ENCODE results near the gene GRID1. TPM values are rescaled to one million over a fixed set of nuclear protein-coding genes. Genes with fewer than 3 reads are reported as not detected.

The GRID1 gene
- total RNA-seq, 4 donors from 2014 or later = 0.88 to 7.3 (median 4.1) TPM

DNA sequence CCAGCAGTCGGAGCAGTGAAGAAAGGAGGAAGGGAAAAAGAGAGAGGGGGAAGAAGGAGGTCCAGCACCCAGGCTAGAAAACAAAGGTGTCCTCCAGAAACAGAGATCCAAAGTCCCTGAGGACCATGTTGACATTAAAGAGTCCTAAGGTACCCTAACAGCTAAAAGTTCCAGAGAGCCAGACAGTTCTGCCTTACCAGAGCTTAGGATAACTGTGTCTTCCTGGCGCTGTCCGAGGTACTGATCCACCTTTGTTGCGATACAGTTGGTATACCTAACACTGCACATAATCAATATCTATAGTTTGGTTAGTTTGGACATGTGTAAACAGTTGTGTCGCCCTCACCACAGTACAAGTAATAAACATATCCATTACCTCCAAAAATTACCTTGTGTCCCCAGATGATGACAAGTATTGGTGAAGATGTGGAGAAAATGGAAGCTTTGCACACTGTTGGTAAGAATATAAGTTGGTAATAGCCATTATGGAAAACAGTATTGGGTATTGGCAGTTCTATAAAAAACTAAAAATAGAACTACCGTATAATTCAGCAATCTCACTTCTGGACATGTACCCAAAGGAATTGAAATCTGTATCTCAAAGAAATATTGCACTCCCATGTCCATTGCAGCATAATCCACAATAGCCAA is 59.8 kb downstream of the GRID1 start:
- H3K4me3 ChIP-seq = no peak overlapping the region
- H3K27me3 ChIP-seq = no peaks in the 10 kb centered on the region
- TF ChIP-seq POLR2A (IDR thresholded peaks at IDR 0.05) = no peak
- TF ChIP-seq, protein P1, sequence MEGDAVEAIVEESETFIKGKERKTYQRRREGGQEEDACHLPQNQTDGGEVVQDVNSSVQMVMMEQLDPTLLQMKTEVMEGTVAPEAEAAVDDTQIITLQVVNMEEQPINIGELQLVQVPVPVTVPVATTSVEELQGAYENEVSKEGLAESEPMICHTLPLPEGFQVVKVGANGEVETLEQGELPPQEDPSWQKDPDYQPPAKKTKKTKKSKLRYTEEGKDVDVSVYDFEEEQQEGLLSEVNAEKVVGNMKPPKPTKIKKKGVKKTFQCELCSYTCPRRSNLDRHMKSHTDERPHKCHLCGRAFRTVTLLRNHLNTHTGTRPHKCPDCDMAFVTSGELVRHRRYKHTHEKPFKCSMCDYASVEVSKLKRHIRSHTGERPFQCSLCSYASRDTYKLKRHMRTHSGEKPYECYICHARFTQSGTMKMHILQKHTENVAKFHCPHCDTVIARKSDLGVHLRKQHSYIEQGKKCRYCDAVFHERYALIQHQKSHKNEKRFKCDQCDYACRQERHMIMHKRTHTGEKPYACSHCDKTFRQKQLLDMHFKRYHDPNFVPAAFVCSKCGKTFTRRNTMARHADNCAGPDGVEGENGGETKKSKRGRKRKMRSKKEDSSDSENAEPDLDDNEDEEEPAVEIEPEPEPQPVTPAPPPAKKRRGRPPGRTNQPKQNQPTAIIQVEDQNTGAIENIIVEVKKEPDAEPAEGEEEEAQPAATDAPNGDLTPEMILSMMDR (IDR thresholded peaks at IDR 0.05) = no peak
- no peaks in the 10 kb centered on the region for H3K9me3 ChIP-seq
- intact Hi-C loops (cut with DNase I; ENCODE audit: low total_unique reads) = no loop called here
- H3K4me1 ChIP-seq = no peaks in the 10 kb centered on the region
- H3K27ac ChIP-seq = no peak overlapping the region
- DNase-seq = no peak
- H3K36me3 ChIP-seq = no peaks in the 10 kb centered on the region

DNA sequence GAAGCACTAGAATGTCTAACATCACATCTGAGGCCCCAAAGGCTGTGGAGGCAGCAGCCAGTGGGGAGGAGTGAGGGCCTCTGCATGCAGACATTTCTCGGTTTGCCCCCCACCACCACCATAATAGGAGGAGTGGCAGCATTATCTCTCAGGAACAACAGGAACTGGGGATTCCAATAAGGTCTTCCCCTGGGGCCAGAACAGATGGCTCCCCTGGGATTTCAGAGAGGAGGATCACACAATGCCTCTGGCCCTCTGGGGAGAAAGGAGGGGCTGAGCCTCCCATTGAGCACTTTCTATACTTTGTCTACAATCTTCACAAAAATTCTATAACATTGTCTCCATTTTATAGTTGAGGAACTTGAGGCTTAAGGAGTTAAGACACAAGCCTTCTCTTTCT is 61.1 kb downstream of the GRID1 start:
- Histone ChIP-seq H3K27ac (no peak overlapping the region), H3K36me3 (no peaks in the 10 kb centered on the region), H3K9me3 (no peaks in the 10 kb centered on the region), H3K27me3 (no peaks in the 10 kb centered on the region), H3K4me1 (no peaks in the 10 kb centered on the region), H3K4me3 (no peak overlapping the region)
- intact Hi-C loops (cut with DNase I; ENCODE audit: low total_unique reads) = no loop called here
- no peak for DNase-seq
- no peak for TF ChIP-seq POLR2A (IDR thresholded peaks at IDR 0.05)
- TF ChIP-seq, protein P1 (IDR thresholded peaks at IDR 0.05) = no peak

DNA sequence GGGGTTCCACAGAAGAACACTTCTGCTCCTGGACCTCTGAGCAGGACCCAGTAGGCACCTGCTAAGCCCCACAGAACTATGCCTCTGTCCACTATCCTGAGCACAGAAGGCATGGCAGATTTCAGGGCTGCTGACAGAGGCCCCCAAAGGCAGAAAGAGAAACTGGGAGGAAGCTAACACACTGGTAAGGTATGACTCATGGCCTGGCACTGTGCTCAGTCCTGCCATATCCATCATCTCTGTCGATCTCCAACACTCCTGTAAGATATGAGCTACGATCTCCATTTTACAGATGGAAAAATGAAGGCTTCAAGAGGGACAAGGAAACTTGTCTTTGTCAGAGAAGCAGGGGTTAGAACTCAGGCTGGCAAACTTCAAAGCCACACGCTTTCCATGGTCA is 62.2 kb downstream of the GRID1 start:
- intact Hi-C loops (cut with DNase I; ENCODE audit: low total_unique reads) = no loop called here
- TF ChIP-seq, protein P1 (IDR thresholded peaks at IDR 0.05) = no peak
- H3K36me3 ChIP-seq = no peaks in the 10 kb centered on the region
- no peaks in the 10 kb centered on the region for H3K9me3 ChIP-seq
- no peaks in the 10 kb centered on the region for H3K4me1 ChIP-seq
- H3K27me3 ChIP-seq = no peaks in the 10 kb centered on the region
- H3K4me3 ChIP-seq = no peak overlapping the region
- no peak for DNase-seq
- no peak overlapping the region for H3K27ac ChIP-seq

DNA sequence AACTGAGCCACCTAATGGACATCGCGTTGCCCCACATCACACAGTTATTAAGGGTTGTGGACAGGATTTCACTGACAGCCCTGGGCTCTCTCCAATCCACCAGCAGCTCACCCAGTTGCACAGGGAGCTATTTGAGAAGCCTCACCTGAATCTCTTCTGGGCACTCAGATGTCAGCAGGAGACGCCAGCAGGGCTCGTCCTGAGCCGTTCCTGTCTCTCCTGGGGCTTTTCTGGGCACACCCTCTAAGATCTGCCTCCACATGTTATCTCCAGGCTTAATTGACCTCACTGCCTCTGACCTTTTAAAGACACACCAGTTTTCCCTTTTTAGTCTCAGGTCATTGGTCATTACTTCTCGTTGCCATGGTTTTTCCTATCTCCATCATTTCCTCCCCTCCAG is 63.0 kb downstream of the GRID1 start:
- H3K36me3 ChIP-seq = no peaks in the 10 kb centered on the region
- H3K4me1 ChIP-seq = no peaks in the 10 kb centered on the region
- DNase-seq = no peak
- no peaks in the 10 kb centered on the region for H3K9me3 ChIP-seq
- H3K27ac ChIP-seq = no peak overlapping the region
- H3K4me3 ChIP-seq = no peak overlapping the region
- no peaks in the 10 kb centered on the region for H3K27me3 ChIP-seq
- no peak for TF ChIP-seq POLR2A (IDR thresholded peaks at IDR 0.05)
- TF ChIP-seq, protein P1 (IDR thresholded peaks at IDR 0.05) = no peak
- intact Hi-C loops (cut with DNase I; ENCODE audit: low total_unique reads) = no loop called here

DNA sequence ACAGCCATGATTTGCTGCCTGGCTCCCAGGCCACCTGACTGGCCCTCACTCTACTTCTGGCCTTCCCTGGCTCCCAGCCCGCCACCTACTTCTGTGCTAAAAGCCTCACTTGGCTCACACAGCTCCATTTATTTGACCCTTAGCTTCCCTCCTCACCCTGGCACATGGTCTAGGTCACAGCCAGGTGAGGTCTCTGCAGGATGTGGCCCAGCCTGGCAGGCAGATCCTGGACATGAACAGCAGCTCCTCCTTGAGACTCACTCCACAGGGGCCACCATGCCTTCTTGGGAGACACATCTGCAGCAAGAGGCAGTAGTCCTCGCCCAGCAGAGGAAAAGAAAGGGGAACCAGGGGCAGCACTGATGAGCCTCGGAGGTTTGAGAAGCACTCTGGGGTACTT is 64.6 kb downstream of the GRID1 start:
- H3K4me1 ChIP-seq = no peaks in the 10 kb centered on the region
- TF ChIP-seq, protein P1 (IDR thresholded peaks at IDR 0.05) = no peak
- no peak for TF ChIP-seq POLR2A (IDR thresholded peaks at IDR 0.05)
- intact Hi-C loops (cut with DNase I; ENCODE audit: low total_unique reads) = no loop called here
- DNase-seq = no peak
- no peaks in the 10 kb centered on the region for H3K9me3 ChIP-seq
- H3K4me3 ChIP-seq = no peak overlapping the region
- H3K27ac ChIP-seq = no peak overlapping the region
- no peaks in the 10 kb centered on the region for H3K36me3 ChIP-seq
- H3K27me3 ChIP-seq = no peaks in the 10 kb centered on the region
